Liver (tissue), 9 donors: Measurements from ENCODE around the gene NR4A1. TPM values are rescaled to one million over a fixed set of nuclear protein-coding genes. Genes with fewer than 3 reads are reported as not detected.

ENCODE experiments used
- DNase-seq: peaks from one replicate; pipeline ENCODE4 v3.0.0-alpha.2; 2017; ENCODE audit warnings: low spot score
- H3K27ac ChIP-seq, 2 donors: one replicate each; pipeline ENCODE4 v1.7.0; 2013; ENCODE audit warnings: inconsistent platforms in 2 of 2, low read length in 2 of 2, control low read depth in 1 of 2, low read depth in 1 of 2, mild to moderate bottlenecking in 1 of 2
- H3K27me3 ChIP-seq, 4 donors: one replicate each; pipeline versions ENCODE4 v1.6.1 to v1.7.0; 2013; ENCODE audit warnings: low read length in 3 of 4, inconsistent platforms in 1 of 4, mild to moderate bottlenecking in 1 of 4, moderate library complexity in 1 of 4; ENCODE audit not compliant: control insufficient read depth in 4 of 4, insufficient read depth in 4 of 4
- H3K36me3 ChIP-seq, 4 donors: one replicate each; pipeline versions ENCODE4 v1.6.1 to v1.7.0; 2013; ENCODE audit warnings: low read length in 3 of 4, mild to moderate bottlenecking in 3 of 4, low read depth in 1 of 4, moderate library complexity in 1 of 4; ENCODE audit not compliant: control insufficient read depth in 4 of 4, insufficient read depth in 3 of 4
- H3K4me1 ChIP-seq, 4 donors: one replicate each; pipeline versions ENCODE4 v1.6.1 to v1.7.0; 2013; ENCODE audit warnings: low read length in 3 of 4, mild to moderate bottlenecking in 3 of 4, moderate library complexity in 1 of 4; ENCODE audit not compliant: control insufficient read depth in 4 of 4, insufficient read depth in 4 of 4
- H3K4me3 ChIP-seq, 3 donors: one replicate each; pipeline versions ENCODE4 v1.6.1 to v1.7.0; 2013; ENCODE audit warnings: low read length in 3 of 3, control low read depth in 1 of 3, low read depth in 1 of 3, mild to moderate bottlenecking in 1 of 3
- H3K9ac ChIP-seq, 2 donors: one replicate each; pipeline ENCODE4 v1.7.0; 2013; ENCODE audit warnings: low read length in 2 of 2, mild to moderate bottlenecking in 2 of 2, moderate library complexity in 2 of 2, control low read depth in 1 of 2, low read depth in 1 of 2
- H3K9me3 ChIP-seq, 4 donors: one replicate each; pipeline versions ENCODE4 v1.6.1 to v1.7.0; 2013; ENCODE audit warnings: low read length in 3 of 4; ENCODE audit not compliant: control insufficient read depth in 4 of 4
- EGR1 ChIP-seq, 2 donors: IDR thresholded peaks; 2 replicates each; pipeline ENCODE4 v1.6.1; 2016 to 2018; ENCODE audit warnings: antibody characterized with exemption in 2 of 2, low read depth in 2 of 2
- FOXA1 ChIP-seq: IDR thresholded peaks from 2 replicates; pipeline ENCODE4 v1.6.1; 2016; ENCODE audit warnings: antibody characterized with exemption
- FOXA2 ChIP-seq: IDR thresholded peaks from 2 replicates; pipeline ENCODE4 v1.6.1; 2016; ENCODE audit warnings: antibody characterized with exemption
- GABPA ChIP-seq, 2 donors: IDR thresholded peaks in 1 of 2; conservative IDR thresholded peaks in 1 of 2; 2 replicates each; pipeline ENCODE4 v1.6.1; 2016; ENCODE audit warnings: antibody characterized with exemption in 2 of 2, mild to moderate bottlenecking in 1 of 2, moderate library complexity in 1 of 2
- HNF4A ChIP-seq, 2 donors: conservative IDR thresholded peaks; 2 replicates each; pipeline ENCODE4 v1.6.1; 2016; ENCODE audit warnings: antibody characterized with exemption in 2 of 2, mild to moderate bottlenecking in 2 of 2
- HNF4G ChIP-seq: IDR thresholded peaks from 2 replicates; pipeline ENCODE4 v1.6.1; 2016; ENCODE audit warnings: antibody characterized with exemption
- JUND ChIP-seq, 2 donors: IDR thresholded peaks; 2 replicates each; pipeline ENCODE4 v1.6.1; 2016; ENCODE audit warnings: antibody characterized with exemption in 2 of 2
- NR2F2 ChIP-seq: IDR thresholded peaks from 2 replicates; pipeline ENCODE4 v1.6.1; 2016; ENCODE audit warnings: antibody characterized with exemption
- RAD21 ChIP-seq, 2 donors: IDR thresholded peaks; 2 replicates each; pipeline ENCODE4 v1.6.1; 2016; ENCODE audit warnings: antibody characterized with exemption in 2 of 2, mild to moderate bottlenecking in 2 of 2
- REST ChIP-seq: IDR thresholded peaks from 2 replicates; pipeline ENCODE4 v1.6.1; 2016; ENCODE audit warnings: antibody characterized with exemption, mild to moderate bottlenecking
- RXRA ChIP-seq, 2 donors: IDR thresholded peaks; 2 replicates each; pipeline ENCODE4 v1.6.1; 2017 to 2018; ENCODE audit warnings: antibody characterized with exemption in 2 of 2, mild to moderate bottlenecking in 1 of 2
- SP1 ChIP-seq: IDR thresholded peaks from 2 replicates; pipeline ENCODE4 v1.6.1; 2018; ENCODE audit warnings: antibody characterized with exemption, mild to moderate bottlenecking
- TAF1 ChIP-seq: conservative IDR thresholded peaks from 2 replicates; pipeline ENCODE4 v1.6.1; 2016; ENCODE audit warnings: antibody characterized with exemption, mild to moderate bottlenecking
- YY1 ChIP-seq: IDR thresholded peaks from 2 replicates; pipeline ENCODE4 v1.6.1; 2016; ENCODE audit warnings: antibody characterized with exemption, mild to moderate bottlenecking
- WGBS: extraction: QIAGEN DNeasy Blood & Tissue Kit; methylation state at CpG from one replicate; pipeline ENCODE4 v1.1.7; 2013; 5-methylcytosine and 5-hydroxymethylcytosine counted together
- polyA plus RNA-seq, 2 donors: library from polyadenylated mRNA; stranded (reverse) in 1 of 2; unstranded in 1 of 2; fragments of 200-250 nt in 1 of 2; fragments of >200 nt in 1 of 2; fragmentation: Nextera tagmentation in 1 of 2; extraction: Ambion mirVana in 1 of 2; gene quantifications; one replicate each; pipeline versions ENCODE4 v1.2.1 to v1.2.3, GENCODE V29; 2013 to 2015
- total RNA-seq, 2 donors: library from RNA; depleted of rRNA; stranded (reverse); fragments of >200 nt; gene quantifications; one replicate each; pipeline ENCODE4 v1.2.3, GENCODE V29; 2014
- TF ChIP-seq, protein P1 (sequence below): IDR thresholded peaks from 2 replicates; pipeline ENCODE4 v1.6.1; 2016; ENCODE audit warnings: antibody characterized with exemption
- TF ChIP-seq, protein P2 (sequence below): IDR thresholded peaks from 2 replicates; pipeline ENCODE4 v1.6.1; 2016; ENCODE audit warnings: antibody characterized with exemption
- TF ChIP-seq, protein P3 (sequence below): fragments of 150-350 bp; IDR thresholded peaks from 2 replicates; pipeline ENCODE4 v1.5.1; 2017; ENCODE audit warnings: improper control_type of control experiment, low read depth, low read length; ENCODE audit not compliant: missing input control
- donor health status: healthy.
- donor health status: healthy.
- donor health status: healthy.
- donor health status: healthy.
- donor health status: healthy.

Gene NR4A1
- total and polyA plus RNA-seq, 4 donors, result 0.79 to 5.8 (median 3.4) TPM

GRCh38 chr12:52056801-52057637, 5.8 kb downstream of the NR4A1 start:
- no peak for TF ChIP-seq REST
- no peak for TF ChIP-seq YY1
- TF ChIP-seq NR2F2, result no peak
- TF ChIP-seq, protein P1, sequence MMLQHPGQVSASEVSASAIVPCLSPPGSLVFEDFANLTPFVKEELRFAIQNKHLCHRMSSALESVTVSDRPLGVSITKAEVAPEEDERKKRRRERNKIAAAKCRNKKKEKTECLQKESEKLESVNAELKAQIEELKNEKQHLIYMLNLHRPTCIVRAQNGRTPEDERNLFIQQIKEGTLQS, result no peak
- no peak for TF ChIP-seq FOXA2
- no peak for TF ChIP-seq HNF4A (conservative IDR thresholded peaks at IDR 0.05)
- no peak for TF ChIP-seq EGR1 (IDR thresholded peaks at IDR 0.05; ENCODE audit: low read depth in 2 of 2)
- TF ChIP-seq GABPA (IDR thresholded peaks at IDR 0.05 in 1 of 2, conservative IDR thresholded peaks at IDR 0.05 in 1 of 2), result no peak
- no peak for TF ChIP-seq TAF1
- TF ChIP-seq RXRA (IDR thresholded peaks at IDR 0.05), result no peak
- TF ChIP-seq HNF4G, result no peak
- peaks cover 0 to 18% (median 3%) of the 10 kb centered on the region in 4 donors for H3K36me3 ChIP-seq
- WGBS, result 90% methylated on average over 23 of the region's 23 CpGs
- H3K9me3 ChIP-seq, result no peaks in the 10 kb centered on the region
- no peak overlapping the region for H3K9ac ChIP-seq
- H3K27me3 ChIP-seq, result no peaks in the 10 kb centered on the region
- no peak overlapping the region for H3K27ac ChIP-seq
- H3K4me1 ChIP-seq, result no peaks in the 10 kb centered on the region
- no peak for DNase-seq
- no peak overlapping the region for H3K4me3 ChIP-seq

GRCh38 chr12:52057638-52058576, 6.7 kb downstream of the NR4A1 start:
- DNase-seq, result no peak
- no peaks in the 10 kb centered on the region for H3K27me3 ChIP-seq
- H3K4me1 ChIP-seq, result no peaks in the 10 kb centered on the region
- H3K4me3 ChIP-seq, result no peak overlapping the region
- peaks cover 0 to 18% (median 3%) of the 10 kb centered on the region in 4 donors for H3K36me3 ChIP-seq
- TF ChIP-seq GABPA (IDR thresholded peaks at IDR 0.05 in 1 of 2, conservative IDR thresholded peaks at IDR 0.05 in 1 of 2), result no peak
- TF ChIP-seq SP1, result no peak
- TF ChIP-seq, protein P2, sequence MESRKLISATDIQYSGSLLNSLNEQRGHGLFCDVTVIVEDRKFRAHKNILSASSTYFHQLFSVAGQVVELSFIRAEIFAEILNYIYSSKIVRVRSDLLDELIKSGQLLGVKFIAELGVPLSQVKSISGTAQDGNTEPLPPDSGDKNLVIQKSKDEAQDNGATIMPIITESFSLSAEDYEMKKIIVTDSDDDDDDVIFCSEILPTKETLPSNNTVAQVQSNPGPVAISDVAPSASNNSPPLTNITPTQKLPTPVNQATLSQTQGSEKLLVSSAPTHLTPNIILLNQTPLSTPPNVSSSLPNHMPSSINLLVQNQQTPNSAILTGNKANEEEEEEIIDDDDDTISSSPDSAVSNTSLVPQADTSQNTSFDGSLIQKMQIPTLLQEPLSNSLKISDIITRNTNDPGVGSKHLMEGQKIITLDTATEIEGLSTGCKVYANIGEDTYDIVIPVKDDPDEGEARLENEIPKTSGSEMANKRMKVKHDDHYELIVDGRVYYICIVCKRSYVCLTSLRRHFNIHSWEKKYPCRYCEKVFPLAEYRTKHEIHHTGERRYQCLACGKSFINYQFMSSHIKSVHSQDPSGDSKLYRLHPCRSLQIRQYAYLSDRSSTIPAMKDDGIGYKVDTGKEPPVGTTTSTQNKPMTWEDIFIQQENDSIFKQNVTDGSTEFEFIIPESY, result no peak
- TF ChIP-seq RAD21 (IDR thresholded peaks at IDR 0.05), result no peak
- TF ChIP-seq FOXA1, result no peak
- TF ChIP-seq TAF1, result no peak
- no peak for TF ChIP-seq YY1
- TF ChIP-seq HNF4A (conservative IDR thresholded peaks at IDR 0.05), result no peak
- TF ChIP-seq RXRA (IDR thresholded peaks at IDR 0.05), result no peak
- no peak for TF ChIP-seq HNF4G
- no peak for TF ChIP-seq REST
- TF ChIP-seq NR2F2, result no peak
- TF ChIP-seq, protein P1, result no peak
- TF ChIP-seq, protein P3, sequence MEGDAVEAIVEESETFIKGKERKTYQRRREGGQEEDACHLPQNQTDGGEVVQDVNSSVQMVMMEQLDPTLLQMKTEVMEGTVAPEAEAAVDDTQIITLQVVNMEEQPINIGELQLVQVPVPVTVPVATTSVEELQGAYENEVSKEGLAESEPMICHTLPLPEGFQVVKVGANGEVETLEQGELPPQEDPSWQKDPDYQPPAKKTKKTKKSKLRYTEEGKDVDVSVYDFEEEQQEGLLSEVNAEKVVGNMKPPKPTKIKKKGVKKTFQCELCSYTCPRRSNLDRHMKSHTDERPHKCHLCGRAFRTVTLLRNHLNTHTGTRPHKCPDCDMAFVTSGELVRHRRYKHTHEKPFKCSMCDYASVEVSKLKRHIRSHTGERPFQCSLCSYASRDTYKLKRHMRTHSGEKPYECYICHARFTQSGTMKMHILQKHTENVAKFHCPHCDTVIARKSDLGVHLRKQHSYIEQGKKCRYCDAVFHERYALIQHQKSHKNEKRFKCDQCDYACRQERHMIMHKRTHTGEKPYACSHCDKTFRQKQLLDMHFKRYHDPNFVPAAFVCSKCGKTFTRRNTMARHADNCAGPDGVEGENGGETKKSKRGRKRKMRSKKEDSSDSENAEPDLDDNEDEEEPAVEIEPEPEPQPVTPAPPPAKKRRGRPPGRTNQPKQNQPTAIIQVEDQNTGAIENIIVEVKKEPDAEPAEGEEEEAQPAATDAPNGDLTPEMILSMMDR, result no peak
- TF ChIP-seq JUND (IDR thresholded peaks at IDR 0.05), result no peak
- no peak for TF ChIP-seq FOXA2
- no peaks in the 10 kb centered on the region for H3K9me3 ChIP-seq
- no peak overlapping the region for H3K9ac ChIP-seq
- WGBS, result 94% methylated on average over 14 of the region's 14 CpGs
- H3K27ac ChIP-seq, result no peak overlapping the region
